ENCODE data around the gene TXNRD2.

DNA sequence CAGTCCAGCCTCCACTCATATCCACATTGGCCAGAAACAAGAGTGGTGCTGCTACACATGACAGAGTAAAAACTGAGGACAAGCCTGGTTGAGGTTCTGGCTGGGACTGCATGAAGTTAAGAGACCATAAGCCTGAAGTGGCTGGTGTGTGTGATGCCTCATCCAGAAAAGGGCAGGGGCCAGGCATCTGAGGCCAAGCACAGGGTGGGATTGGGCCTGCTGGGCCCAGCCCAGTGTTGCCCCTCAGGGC, 49.7 kb upstream of the TXNRD2 start:
- TF ChIP-seq POLR2A (IDR thresholded peaks at IDR 0.05) (no peak), EP300 (IDR thresholded peaks at IDR 0.05) (no peak)
- TF ChIP-seq, protein P1, sequence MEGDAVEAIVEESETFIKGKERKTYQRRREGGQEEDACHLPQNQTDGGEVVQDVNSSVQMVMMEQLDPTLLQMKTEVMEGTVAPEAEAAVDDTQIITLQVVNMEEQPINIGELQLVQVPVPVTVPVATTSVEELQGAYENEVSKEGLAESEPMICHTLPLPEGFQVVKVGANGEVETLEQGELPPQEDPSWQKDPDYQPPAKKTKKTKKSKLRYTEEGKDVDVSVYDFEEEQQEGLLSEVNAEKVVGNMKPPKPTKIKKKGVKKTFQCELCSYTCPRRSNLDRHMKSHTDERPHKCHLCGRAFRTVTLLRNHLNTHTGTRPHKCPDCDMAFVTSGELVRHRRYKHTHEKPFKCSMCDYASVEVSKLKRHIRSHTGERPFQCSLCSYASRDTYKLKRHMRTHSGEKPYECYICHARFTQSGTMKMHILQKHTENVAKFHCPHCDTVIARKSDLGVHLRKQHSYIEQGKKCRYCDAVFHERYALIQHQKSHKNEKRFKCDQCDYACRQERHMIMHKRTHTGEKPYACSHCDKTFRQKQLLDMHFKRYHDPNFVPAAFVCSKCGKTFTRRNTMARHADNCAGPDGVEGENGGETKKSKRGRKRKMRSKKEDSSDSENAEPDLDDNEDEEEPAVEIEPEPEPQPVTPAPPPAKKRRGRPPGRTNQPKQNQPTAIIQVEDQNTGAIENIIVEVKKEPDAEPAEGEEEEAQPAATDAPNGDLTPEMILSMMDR (IDR thresholded peaks at IDR 0.05) = no peak
